ENCODE measurements around the gene FKBP2.

The FKBP2 gene

GRCh38 chr11:64265176-64266160 is 24.6 kb downstream of the FKBP2 start:
- no peak for DNase-seq

- no peak for DNase-seq
Observed at GRCh38 chr11:64266339-64266738, 25.4 kb downstream of the FKBP2 start.

DNA sequence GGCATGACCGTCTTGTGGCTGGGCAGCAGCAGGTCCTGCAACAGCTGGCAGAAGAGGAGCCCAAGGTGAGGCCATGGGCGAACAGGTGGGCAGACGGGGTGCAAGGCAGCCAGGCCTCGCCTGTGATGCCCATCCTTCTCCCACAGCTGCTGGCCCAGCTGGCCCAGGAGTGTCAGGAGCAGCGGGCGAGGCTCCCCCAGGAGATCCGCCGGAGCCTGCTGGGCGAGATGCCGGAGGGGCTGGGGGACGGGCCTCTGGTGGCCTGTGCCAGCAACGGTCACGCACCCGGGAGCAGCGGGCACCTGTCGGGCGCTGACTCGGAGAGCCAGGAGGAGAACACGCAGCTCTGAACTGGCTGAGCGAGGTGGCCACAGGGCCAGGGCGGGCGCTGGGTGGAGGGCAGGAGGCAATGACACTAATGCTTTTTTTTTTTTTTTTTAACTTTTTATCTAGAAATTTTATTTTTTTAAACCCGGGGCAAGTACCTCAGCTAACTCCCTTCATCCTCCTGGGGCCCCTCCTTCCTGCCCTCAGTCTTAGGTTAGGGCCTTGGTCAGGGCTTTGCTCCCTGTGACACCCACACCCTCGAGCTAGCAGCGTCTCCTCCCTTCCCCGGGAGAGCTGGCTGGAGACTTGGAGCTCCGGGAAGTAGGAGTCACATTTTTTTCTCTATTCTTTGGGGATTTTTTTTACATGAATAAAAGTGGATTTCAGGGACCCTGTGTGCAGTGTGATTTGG is 26.5 kb downstream of the FKBP2 start:
- DNase-seq: no peak

DNA sequence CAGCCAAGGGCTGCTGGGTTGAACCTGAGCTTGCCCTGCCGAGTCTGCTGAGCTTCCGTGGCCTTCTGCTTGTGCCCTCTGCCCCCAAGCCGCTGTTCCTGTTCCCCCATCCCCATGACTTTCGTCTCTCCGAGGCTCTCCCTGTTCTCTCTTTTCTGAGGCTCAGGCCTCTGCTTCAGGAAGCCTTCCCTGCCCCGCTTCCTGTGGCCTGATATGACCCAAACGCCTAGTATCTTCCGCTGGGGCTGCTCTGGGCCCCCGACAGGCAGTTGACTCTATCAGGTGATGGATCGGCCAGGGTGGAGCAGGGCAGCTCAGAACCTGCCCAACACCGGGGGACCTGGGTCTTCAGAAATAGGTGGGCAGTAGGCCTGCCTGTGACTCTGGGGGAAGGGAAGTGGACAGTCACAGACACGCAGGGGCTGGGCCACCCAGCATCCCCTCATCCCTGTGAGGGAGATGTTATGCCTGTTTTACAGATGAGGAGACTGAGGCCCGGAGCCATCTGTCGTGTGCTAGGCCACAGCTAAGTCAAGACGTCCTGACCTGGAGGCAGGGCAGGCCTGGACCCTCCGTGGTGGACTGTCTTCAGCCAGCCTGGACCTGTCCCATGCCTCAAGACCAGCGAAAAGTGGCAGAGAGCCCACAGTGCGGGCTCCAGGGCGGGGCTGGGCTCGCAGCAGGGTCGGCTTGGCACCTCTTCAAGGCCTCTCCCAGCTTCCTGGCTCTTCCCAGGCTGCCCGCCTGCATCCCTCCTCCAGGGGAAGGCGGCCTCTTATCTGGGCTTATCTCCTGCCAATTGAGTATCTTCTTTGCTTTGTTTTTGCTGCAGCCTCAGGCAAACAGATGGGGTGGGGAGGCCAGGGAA is 27.4 kb downstream of the FKBP2 start:
- DNase-seq: no peak

- DNase-seq: no peak
Observed at GRCh38 chr11:64268893-64269539, 28.1 kb downstream of the FKBP2 start.

- peak; percentile 93 for DNase-seq
Observed at GRCh38 chr11:64269540-64270220, 28.8 kb downstream of the FKBP2 start.

GRCh38 chr11:64275031-64275800 is 34.3 kb downstream of the FKBP2 start:
- DNase-seq: no peak

DNA sequence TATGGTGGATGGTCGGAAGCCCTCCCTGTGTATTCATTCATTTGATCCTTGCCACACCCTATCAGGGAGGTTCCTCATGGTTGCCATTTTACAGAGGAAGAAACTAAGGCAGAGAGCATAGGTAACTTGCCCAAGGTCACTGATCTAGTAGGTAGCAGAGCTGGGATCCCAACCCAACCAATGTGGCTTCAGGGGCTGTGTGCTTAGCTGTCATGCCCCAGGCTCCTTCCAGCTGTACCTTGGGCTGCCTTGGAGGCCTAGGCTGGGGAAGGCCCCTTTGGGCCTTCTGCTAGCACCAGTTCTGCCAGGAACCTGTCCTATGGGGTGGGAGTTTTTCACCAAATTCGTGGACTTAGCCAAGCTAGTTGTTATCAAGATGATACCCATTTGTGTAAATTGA is 34.9 kb downstream of the FKBP2 start:
- no peak for DNase-seq

DNA sequence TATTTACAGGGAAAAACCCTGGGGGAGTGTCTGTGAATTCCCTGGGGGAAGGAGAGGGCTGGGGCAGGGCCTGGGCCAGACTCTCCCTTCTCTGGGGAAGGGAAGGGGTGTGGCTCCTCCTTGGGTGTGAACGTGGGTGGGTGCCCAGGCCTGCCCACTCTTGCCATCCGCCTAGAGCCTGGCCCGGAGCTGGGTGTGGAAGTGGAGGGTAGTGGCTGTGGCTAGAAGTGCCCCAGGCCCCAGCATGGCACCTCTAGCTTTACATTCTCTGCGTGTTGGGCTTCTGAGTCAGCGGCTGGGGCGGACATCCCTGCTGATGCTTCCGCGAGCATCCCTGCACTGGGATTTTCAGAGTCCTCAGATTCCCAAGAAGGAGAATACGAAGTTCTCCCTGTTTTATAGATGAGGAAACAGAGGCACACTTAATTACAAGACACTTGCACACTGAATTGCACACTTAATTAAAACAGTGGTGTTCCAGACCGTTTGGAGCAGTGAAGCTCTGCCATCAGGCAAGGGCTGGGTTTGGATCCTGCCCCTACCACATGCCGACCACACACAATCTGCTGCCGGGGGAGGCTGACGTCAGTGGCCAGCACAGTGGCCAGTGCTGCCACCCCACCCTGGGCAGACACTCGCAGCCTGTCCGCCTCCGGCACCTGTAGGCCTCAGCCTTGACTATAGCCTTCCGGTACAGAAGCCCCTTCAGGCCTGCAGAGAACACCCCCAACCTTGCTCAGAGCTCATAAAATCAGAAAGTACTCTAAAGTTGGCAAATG is 35.9 kb downstream of the FKBP2 start:
- no peak for DNase-seq

GRCh38 chr11:64278576-64279190 is 37.8 kb downstream of the FKBP2 start:
- DNase-seq: no peak

- DNase-seq: no peak
Observed at GRCh38 chr11:64281957-64282770, 41.3 kb downstream of the FKBP2 start.

DNA sequence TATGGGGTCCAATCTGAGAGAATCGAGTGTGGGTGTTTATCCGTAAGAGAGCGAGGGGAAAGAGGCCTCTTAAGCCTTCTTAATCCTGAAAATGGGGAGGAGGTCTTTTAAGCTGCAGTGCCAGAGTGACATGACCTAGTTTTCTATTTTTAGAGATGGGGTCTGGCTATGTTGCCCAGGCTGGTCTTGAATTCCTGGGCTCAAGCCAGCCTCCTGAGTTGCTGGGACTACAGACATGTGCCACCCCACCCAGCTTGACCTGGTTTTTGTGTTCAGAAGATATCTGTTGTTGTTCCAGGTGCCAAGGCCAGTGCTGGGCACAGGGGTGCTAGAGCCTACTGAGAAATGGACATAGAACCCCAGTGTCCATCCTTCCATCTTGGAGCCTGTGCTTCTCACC is 42.2 kb downstream of the FKBP2 start:
- DNase-seq: no peak

DNA sequence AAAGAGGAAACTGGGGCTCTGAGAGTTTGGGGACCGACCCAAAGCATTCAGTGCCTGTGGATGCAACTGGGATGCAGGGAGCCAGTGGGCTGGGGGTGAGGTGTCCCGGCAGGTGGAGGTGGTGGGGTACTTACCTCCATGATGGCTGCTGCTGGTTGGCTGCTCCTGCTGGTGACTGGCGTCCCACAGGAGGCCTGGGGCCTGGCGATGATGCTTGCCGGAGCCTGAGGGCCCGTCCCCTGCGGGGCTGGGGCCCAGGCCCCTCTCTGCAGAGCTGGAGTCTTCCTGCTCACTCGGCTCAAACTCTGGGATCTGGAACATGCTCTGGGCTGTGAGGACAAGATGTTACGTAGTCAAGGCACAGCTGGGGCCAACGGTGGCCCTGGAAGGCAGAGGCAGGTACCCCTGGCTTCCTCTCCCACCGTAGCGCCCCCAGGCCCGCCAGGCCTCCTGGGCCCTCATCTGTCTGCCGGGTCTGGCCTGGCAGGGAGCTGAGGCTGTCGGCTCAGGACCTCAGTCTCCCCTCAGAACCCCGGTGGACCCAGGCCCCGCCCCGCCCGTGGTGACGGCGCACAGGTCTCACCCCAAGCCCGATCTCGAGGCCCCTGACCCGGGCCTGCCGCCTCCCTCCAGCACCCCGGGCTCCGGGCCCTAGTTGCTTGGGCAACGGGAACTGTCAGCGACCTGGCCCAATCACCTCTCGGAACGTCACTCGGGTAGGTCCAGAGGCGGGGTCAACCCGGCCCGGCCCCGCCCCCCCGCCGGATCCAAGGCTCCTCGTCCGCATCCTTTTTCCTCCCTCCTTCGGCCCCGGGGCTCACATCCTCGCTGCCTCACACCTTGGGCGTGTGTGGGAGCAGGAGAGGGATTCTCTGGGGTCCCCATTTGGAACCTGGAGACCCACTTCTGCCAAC is 43.4 kb downstream of the FKBP2 start, which contains the start of gene BAD:
BAD (minus strand) TSS at position 618 of the 914 bp plus-strand sequence; CDS start at position 321, 297 bp downstream.
- DNase-seq: peak; percentile 27

DNA sequence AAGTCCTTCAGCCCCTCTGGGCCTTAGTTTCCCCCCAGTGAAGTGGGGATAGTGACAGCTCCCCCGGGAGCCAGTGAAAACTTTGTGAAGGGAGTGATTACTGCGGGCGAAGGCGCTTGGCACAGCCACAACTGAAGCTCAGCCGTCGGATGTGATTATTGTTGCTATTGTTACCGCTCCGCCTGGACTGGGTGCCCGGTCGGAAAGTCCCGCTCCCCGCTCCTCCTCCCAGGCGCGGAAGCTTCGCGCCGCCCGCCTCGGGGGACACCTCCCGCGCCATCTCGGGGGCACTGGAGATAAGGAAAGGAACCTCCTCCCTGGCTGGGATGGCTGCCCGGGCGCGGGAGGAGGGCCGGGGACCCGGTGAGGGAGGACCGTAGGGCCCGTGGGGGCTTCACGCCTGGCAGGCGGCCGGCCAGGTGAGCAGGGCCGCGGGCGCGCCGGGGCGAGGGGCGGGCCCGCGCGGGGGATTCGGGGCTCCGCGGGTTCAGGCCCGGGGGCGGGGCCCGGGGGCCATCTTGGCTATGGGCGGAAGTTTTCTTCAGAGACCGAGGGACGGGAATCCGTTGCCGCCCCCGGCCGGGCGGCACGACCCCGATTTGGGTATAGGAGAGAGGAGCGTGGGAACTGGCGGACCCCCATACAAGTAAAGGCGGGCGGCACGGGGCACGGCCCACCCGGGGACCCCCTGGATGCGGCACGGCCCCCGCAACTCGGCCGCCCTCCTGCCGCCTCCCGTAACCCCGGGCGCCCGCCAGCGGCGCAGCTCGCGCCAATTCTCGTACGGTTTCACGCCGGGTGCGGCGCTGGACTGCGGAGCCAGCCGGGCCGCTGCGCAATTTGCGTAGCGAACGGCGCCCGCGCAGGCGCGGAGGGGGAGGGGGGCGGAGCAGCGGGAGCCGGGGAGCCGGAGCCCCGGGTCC is 44.3 kb downstream of the FKBP2 start, which contains the start of gene GPR137:
GPR137 (plus strand) TSS at position 887 of the 923 bp plus-strand sequence. CDS start 677 bp downstream, outside the sequence.
- no peak for DNase-seq

DNA sequence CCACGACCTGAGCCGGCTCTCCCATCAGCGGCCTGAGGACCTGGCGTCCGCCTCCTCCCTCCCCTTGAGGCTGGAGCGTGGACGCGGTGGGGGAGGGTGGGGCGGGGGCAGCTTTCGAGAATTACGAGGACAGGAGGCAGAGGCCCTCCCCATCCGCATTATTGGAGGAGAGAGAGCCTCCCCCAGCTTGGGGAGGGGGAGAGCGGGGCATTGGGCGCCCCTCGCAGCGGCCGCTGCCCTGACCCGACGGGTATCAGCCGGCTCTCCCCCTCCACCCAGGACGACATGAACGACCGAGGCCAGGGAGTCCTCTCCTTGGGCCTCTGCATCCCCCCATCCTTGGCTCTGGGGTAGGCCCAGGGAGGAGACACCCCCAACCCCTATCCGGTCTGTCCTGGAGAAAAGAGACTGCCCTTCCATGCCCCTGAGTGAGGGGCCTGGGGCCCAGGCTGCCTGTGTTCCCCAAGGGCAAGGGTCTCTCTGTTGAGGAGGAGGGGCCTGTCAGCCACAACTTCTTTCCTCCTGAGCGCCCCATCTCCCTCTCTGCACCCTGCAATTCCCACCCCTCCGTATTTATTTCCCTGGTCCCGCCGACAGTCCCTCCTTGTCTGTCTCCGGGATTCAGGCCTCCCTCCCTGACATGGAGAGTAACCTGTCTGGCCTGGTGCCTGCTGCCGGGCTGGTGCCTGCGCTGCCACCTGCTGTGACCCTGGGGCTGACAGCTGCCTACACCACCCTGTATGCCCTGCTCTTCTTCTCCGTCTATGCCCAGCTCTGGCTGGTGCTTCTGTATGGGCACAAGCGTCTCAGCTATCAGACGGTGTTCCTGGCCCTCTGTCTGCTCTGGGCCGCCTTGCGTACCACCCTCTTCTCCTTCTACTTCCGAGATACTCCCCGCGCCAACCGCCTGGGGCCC is 45.2 kb downstream of the FKBP2 start:
- no peak for DNase-seq

All from NCI-H524 treated with DMSO at 0.1 percent for 48 hours (cell line).